SK-N-SH (cell line): ENCODE data around the gene ZNF467. TPM values are rescaled to one million over a fixed set of nuclear protein-coding genes. Genes with fewer than 3 reads are reported as not detected.

Source experiments
- CTCF ChIA-PET: fragments of 300-600, 350-600 bp; formaldehyde crosslinking; extraction: SDS; loops from one replicate; lab custom pipeline; 2021; lab: Yijun Ruan, JAX
- POLR2A ChIA-PET: fragments of 350-600 bp; sonication (Branson Sonifier 250); formaldehyde crosslinking; extraction: SDS; loops from one replicate; lab custom pipeline; 2020; ENCODE audit warnings: antibody characterized with exemption, inconsistent platforms; lab: Yijun Ruan, JAX
- DNase-seq: peaks from one replicate; pipeline ENCODE4 v3.0.0; 2012
- H2AFZ ChIP-seq: fragments of 200-600 bp; sonication (generic); 2 replicates; pipeline ENCODE4 v1.8.1; 2016; ENCODE audit warnings: antibody characterized with exemption, mild to moderate bottlenecking, low read depth
- H3F3A ChIP-seq: fragments of 200-600 bp; sonication (generic); replicated peaks from 2 replicates; pipeline ENCODE3; 2016; ENCODE audit warnings: antibody characterized with exemption, mild to moderate bottlenecking; ENCODE audit not compliant: insufficient read depth
- H3K27ac ChIP-seq, 2 experiments: fragments of 200-500 bp in 1 of 2; fragments of 200-600 bp in 1 of 2; sonication (Bioruptor generic) in 1 of 2; sonication (generic), shearing (Covaris generic) in 1 of 2; 2 replicates each; pipeline versions ENCODE4 v1.5.1 to v1.6.1; 2014 to 2016; ENCODE audit warnings: low read depth in 2 of 2, inconsistent platforms in 1 of 2, low read length in 1 of 2, mild to moderate bottlenecking in 1 of 2, mixed read lengths in 1 of 2
- H3K27me3 ChIP-seq: fragments of 200-600 bp; sonication (generic), shearing (Covaris generic); 2 replicates; pipeline ENCODE4 v1.6.1; 2016; ENCODE audit warnings: mixed run types; ENCODE audit not compliant: insufficient read depth
- H3K36me3 ChIP-seq, 2 experiments: fragments of 200-500 bp in 1 of 2; fragments of 200-600 bp in 1 of 2; sonication (Bioruptor generic) in 1 of 2; sonication (generic) in 1 of 2; replicated peaks in 1 of 2; 2 replicates each; pipeline versions ENCODE3 to v1.5.1; 2014 to 2016; ENCODE audit warnings: low read length in 1 of 2, mild to moderate bottlenecking in 1 of 2; ENCODE audit not compliant: insufficient read depth in 2 of 2, control insufficient read depth in 1 of 2
- H3K4me1 ChIP-seq, 2 experiments: fragments of 200-500 bp in 1 of 2; fragments of 200-600 bp in 1 of 2; sonication (Bioruptor generic) in 1 of 2; sonication (generic), shearing (Covaris generic) in 1 of 2; 2 replicates each; pipeline versions ENCODE4 v1.5.1 to v1.6.1; 2014 to 2016; ENCODE audit warnings: low read depth in 1 of 2, low read length in 1 of 2, mixed run types in 1 of 2; ENCODE audit not compliant: insufficient read depth in 2 of 2, control insufficient read depth in 1 of 2
- H3K4me2 ChIP-seq: fragments of 200-600 bp; sonication (generic), shearing (Covaris generic); 2 replicates; pipeline ENCODE4 v1.6.1; 2017; ENCODE audit warnings: mixed run types
- H3K4me3 ChIP-seq, 2 experiments: fragments of 200-500 bp in 1 of 2; fragments of 200-600 bp in 1 of 2; sonication (Bioruptor generic) in 1 of 2; sonication (generic), shearing (Covaris generic) in 1 of 2; 2 replicates each; pipeline versions ENCODE4 v1.5.1 to v1.8.1; 2014 to 2016; ENCODE audit warnings: low read depth in 2 of 2, inconsistent platforms in 1 of 2, low read length in 1 of 2, mild to moderate bottlenecking in 1 of 2, mixed read lengths in 1 of 2, moderate library complexity in 1 of 2
- H3K79me2 ChIP-seq: fragments of 200-600 bp; sonication (generic); 2 replicates; pipeline ENCODE4 v1.8.1; 2017; ENCODE audit warnings: mild to moderate bottlenecking; ENCODE audit not compliant: insufficient read depth
- H3K9ac ChIP-seq: fragments of 200-600 bp; sonication (generic); 2 replicates; pipeline ENCODE4 v1.6.1; 2017; ENCODE audit warnings: mixed run types
- H3K9me2 ChIP-seq: fragments of 200-600 bp; sonication (generic); 2 replicates; pipeline ENCODE4 v1.6.1; 2017; ENCODE audit warnings: mixed run types
- H3K9me3 ChIP-seq: fragments of 200-600 bp; sonication (generic); 2 replicates; pipeline ENCODE4 v1.6.1; 2017; ENCODE audit warnings: mixed run types, mild to moderate bottlenecking, moderate library complexity
- H4K20me1 ChIP-seq: fragments of 200-600 bp; sonication (generic); 2 replicates; pipeline ENCODE4 v1.6.1; 2017; ENCODE audit warnings: mild to moderate bottlenecking, mixed run types; ENCODE audit not compliant: insufficient read depth
- ELF1 ChIP-seq: IDR thresholded peaks from 2 replicates; pipeline ENCODE4 v1.4.0; 2012
- EZH2phosphoT487 ChIP-seq: fragments of 200-600 bp; sonication (generic); IDR thresholded peaks from 2 replicates; pipeline ENCODE4 v1.6.1; 2017; ENCODE audit warnings: low read depth, mixed run types, mild to moderate bottlenecking, antibody characterized with exemption, moderate library complexity, borderline replicate concordance
- FOXJ3 ChIP-seq: sonication (generic); formaldehyde crosslinking; IDR thresholded peaks from 2 replicates; pipeline ENCODE4 v1.5.1; 2020; ENCODE audit warnings: mild to moderate bottlenecking, missing genetic modification reagents
- GABPA ChIP-seq: IDR thresholded peaks from 2 replicates; pipeline ENCODE4 v1.4.0; 2012; ENCODE audit warnings: low read depth, mild to moderate bottlenecking
- JUND ChIP-seq: IDR thresholded peaks from 2 replicates; pipeline ENCODE4 v1.4.0; 2012
- MXI1 ChIP-seq: IDR thresholded peaks from 2 replicates; pipeline ENCODE4 v1.6.1; 2012; ENCODE audit warnings: mild to moderate bottlenecking, low read depth, low read length, improper control_type of control experiment
- POLR2AphosphoS5 ChIP-seq: IDR thresholded peaks from 2 replicates; pipeline ENCODE4 v1.6.1; 2012; ENCODE audit warnings: low read depth, low read length
- RCOR1 ChIP-seq: fragments of 150-350 bp; IDR thresholded peaks from 2 replicates; pipeline ENCODE4 v1.6.1; 2017; ENCODE audit warnings: antibody characterized with exemption, low read length
- RFX5 ChIP-seq: IDR thresholded peaks from 2 replicates; pipeline ENCODE4 v1.6.1; 2012; ENCODE audit warnings: mild to moderate bottlenecking, improper control_type of control experiment, low read length
- SIN3A ChIP-seq: IDR thresholded peaks from 2 replicates; pipeline ENCODE4 v1.6.1; 2012; ENCODE audit warnings: low read depth, mild to moderate bottlenecking, low read length, moderate library complexity, borderline replicate concordance
- SMC3 ChIP-seq: IDR thresholded peaks from 2 replicates; pipeline ENCODE4 v1.6.1; 2012; ENCODE audit warnings: low read depth, low read length, improper control_type of control experiment
- TCF12 ChIP-seq: IDR thresholded peaks from 2 replicates; pipeline ENCODE4 v1.4.0; 2012
- WGBS: methylation state at CpG from one replicate; pipeline ENCODE4 v1.1.6; 2017; ENCODE audit warnings: low lambda C conversion rate; 5-methylcytosine and 5-hydroxymethylcytosine counted together
- polyA plus RNA-seq, 3 experiments: library from polyadenylated mRNA; depleted of rRNA; stranded (reverse); fragments of >200 nt; gene quantifications; 2 replicates each; pipeline ENCODE4 v1.2.3, GENCODE V29; 2012
- TF ChIP-seq, protein P1 (sequence below): IDR thresholded peaks from 2 replicates; pipeline ENCODE4 v1.6.1; 2012; ENCODE audit warnings: mild to moderate bottlenecking, low read depth, low read length, moderate library complexity
- TF ChIP-seq, protein P2 (sequence below): IDR thresholded peaks from 2 replicates; pipeline ENCODE4 v1.4.0; 2012; ENCODE audit warnings: low read depth, borderline replicate concordance

ZNF467 gene
- polyA plus RNA-seq, 1 of the 3 experiments (the other 2 are of a cell fraction) = 4.1 TPM

DNA sequence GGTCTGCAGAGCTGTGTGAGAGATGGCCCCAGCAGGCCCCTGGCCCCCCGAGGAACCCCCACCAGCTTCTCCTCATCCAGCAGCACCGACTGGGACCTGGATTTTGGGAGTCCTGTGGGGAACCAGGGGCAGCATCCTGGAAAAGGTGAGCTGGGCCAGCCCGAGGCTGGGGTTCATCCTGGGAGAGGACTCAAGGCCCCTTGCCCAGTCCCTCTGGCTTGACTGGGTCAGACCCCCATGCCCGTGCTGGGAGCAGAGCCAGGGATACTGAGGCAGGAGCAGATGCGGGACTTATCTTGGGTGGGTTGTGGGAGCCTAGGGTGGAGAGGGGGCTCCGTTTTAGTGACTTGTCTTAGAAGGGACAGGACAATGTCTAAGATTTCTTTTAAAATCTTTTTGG is 47.5 kb downstream of the ZNF467 start:
- CTCF ChIA-PET = interaction anchor here (0.8 to 2.5 kb wide), 6 partner anchors 10 to 102 kb away, joined by 3 to 8 read pairs (median 4); no protein-coding TSS in a partner anchor
- POLR2A ChIA-PET = no interaction called here
- H3F3A ChIP-seq = no peaks in the 10 kb centered on the region
- H2AFZ ChIP-seq = no peak overlapping the region
- peaks cover 7 to 93% of the 10 kb centered on the region in 2 experiments for H3K36me3 ChIP-seq
- TF ChIP-seq RCOR1 = no peak
- TF ChIP-seq RFX5 = no peak
- H3K27me3 ChIP-seq = no peaks in the 10 kb centered on the region
- H3K4me2 ChIP-seq = no peak overlapping the region
- no peaks in the 10 kb centered on the region for H3K79me2 ChIP-seq
- no peaks in the 10 kb centered on the region for H3K9me3 ChIP-seq
- H3K4me1 ChIP-seq = peaks cover 0 to under 1% of the 10 kb centered on the region in 2 experiments; a peak in 1 of 4 replicates
- no peaks in the 10 kb centered on the region for H4K20me1 ChIP-seq
- DNase-seq = no peak
- H3K9ac ChIP-seq = no peak overlapping the region
- H3K4me3 ChIP-seq = no peak overlapping the region
- no peak overlapping the region for H3K27ac ChIP-seq
- no peaks in the 10 kb centered on the region for H3K9me2 ChIP-seq
- WGBS = 91% methylated on average over 6 of the region's 6 CpGs

DNA sequence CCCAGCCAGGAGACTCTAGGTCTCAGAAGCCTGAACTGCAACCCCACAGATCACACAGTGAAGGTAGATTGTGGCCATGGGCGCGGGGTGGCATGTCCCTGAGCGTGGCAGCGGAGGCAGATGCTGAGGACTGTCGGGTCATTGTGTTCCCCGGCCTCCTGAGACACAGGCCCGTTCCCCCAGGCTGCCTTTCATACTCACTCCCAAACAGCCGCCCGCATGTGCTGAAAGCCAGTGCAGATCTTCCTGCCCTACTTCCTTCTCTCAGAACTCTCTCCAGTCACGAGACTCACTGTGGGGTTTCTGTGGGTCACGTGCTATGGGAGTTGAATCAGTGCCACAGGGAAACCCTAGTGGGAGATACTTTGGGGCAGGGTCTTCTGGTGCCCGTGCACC is 48.0 kb downstream of the ZNF467 start:
- TF ChIP-seq, protein P1, sequence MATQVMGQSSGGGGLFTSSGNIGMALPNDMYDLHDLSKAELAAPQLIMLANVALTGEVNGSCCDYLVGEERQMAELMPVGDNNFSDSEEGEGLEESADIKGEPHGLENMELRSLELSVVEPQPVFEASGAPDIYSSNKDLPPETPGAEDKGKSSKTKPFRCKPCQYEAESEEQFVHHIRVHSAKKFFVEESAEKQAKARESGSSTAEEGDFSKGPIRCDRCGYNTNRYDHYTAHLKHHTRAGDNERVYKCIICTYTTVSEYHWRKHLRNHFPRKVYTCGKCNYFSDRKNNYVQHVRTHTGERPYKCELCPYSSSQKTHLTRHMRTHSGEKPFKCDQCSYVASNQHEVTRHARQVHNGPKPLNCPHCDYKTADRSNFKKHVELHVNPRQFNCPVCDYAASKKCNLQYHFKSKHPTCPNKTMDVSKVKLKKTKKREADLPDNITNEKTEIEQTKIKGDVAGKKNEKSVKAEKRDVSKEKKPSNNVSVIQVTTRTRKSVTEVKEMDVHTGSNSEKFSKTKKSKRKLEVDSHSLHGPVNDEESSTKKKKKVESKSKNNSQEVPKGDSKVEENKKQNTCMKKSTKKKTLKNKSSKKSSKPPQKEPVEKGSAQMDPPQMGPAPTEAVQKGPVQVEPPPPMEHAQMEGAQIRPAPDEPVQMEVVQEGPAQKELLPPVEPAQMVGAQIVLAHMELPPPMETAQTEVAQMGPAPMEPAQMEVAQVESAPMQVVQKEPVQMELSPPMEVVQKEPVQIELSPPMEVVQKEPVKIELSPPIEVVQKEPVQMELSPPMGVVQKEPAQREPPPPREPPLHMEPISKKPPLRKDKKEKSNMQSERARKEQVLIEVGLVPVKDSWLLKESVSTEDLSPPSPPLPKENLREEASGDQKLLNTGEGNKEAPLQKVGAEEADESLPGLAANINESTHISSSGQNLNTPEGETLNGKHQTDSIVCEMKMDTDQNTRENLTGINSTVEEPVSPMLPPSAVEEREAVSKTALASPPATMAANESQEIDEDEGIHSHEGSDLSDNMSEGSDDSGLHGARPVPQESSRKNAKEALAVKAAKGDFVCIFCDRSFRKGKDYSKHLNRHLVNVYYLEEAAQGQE = no peak
- no peak for TF ChIP-seq SIN3A
- TF ChIP-seq POLR2AphosphoS5 = no peak
- no peak for TF ChIP-seq ELF1
- no peak for TF ChIP-seq RCOR1
- no peak for TF ChIP-seq TCF12
- no peak for TF ChIP-seq GABPA
- no peak for TF ChIP-seq SMC3
- TF ChIP-seq FOXJ3 = no peak
- no peak for TF ChIP-seq EZH2phosphoT487
- TF ChIP-seq, protein P2, sequence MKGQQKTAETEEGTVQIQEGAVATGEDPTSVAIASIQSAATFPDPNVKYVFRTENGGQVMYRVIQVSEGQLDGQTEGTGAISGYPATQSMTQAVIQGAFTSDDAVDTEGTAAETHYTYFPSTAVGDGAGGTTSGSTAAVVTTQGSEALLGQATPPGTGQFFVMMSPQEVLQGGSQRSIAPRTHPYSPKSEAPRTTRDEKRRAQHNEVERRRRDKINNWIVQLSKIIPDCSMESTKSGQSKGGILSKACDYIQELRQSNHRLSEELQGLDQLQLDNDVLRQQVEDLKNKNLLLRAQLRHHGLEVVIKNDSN = no peak
- no peak for TF ChIP-seq MXI1
- TF ChIP-seq JUND = no peak
- H3K27ac ChIP-seq = no peak overlapping the region

More for the DNA sequence above, 48.0 kb downstream of the ZNF467 start:
- H3K36me3 ChIP-seq = peaks cover 7 to 92% of the 10 kb centered on the region in 2 experiments
- no peaks in the 10 kb centered on the region for H3F3A ChIP-seq
- 97% methylated on average over 12 of the region's 12 CpGs for WGBS
- H3K79me2 ChIP-seq = no peaks in the 10 kb centered on the region
- no peaks in the 10 kb centered on the region for H4K20me1 ChIP-seq
- no peak for DNase-seq
- no peak overlapping the region for H3K4me3 ChIP-seq
- ChIA-PET POLR2A (no interaction called here), CTCF (interaction anchor here (1.1 to 2.5 kb wide), 4 partner anchors 9 to 46 kb away, joined by 3 to 11 read pairs (median 6); no protein-coding TSS in a partner anchor)
- peaks cover 0 to 5% of the 10 kb centered on the region in 2 experiments; a peak in 1 of 4 replicates for H3K4me1 ChIP-seq
- no peaks in the 10 kb centered on the region for H3K9me3 ChIP-seq
- H3K9ac ChIP-seq = no peak overlapping the region
- H2AFZ ChIP-seq = no peak overlapping the region
- no peaks in the 10 kb centered on the region for H3K9me2 ChIP-seq
- no peaks in the 10 kb centered on the region for H3K27me3 ChIP-seq
- H3K4me2 ChIP-seq = no peak overlapping the region
